GM12872 (cell line): ENCODE data around the gene ROPN1L.

Source experiments
- CTCF ChIP-seq: IDR thresholded peaks from 3 replicates; pipeline ENCODE4 v1.5.1; 2011; ENCODE audit warnings: low read depth, mild to moderate bottlenecking, low read length, moderate library complexity; ENCODE audit not compliant: insufficient read depth

ROPN1L gene

GRCh38 chr5:10460252-10460906 is 18.7 kb downstream of the ROPN1L start:
- no peak for TF ChIP-seq CTCF

- no peak for TF ChIP-seq CTCF
Observed at GRCh38 chr5:10461041-10461440, 19.4 kb downstream of the ROPN1L start.

GRCh38 chr5:10461904-10462555 is 20.4 kb downstream of the ROPN1L start:
- no peak for TF ChIP-seq CTCF

- no peak for TF ChIP-seq CTCF
Observed at GRCh38 chr5:10463566-10463965, 21.9 kb downstream of the ROPN1L start.

GRCh38 chr5:10464173-10464572 is 22.5 kb downstream of the ROPN1L start:
- TF ChIP-seq CTCF = no peak

- TF ChIP-seq CTCF = no peak
Observed at GRCh38 chr5:10465726-10466125, 24.0 kb downstream of the ROPN1L start.

- TF ChIP-seq CTCF = no peak
Observed at GRCh38 chr5:10466446-10467073, 24.9 kb downstream of the ROPN1L start.
